Sigmoid colon (tissue), 7 donors: ENCODE measurements around the gene MED14. TPM values are rescaled to one million over a fixed set of nuclear protein-coding genes. Genes with fewer than 3 reads are reported as not detected.
A peak's percentile ranks its signal among the peaks of the same experiment; 100 is the strongest.
"Not testable (repeated sequence)": the region's sequence is repeated elsewhere in the genome, so short reads cannot be mapped to it uniquely, and the experiment has no call there.

Experiments
- DNase-seq: peaks from one replicate; pipeline ENCODE4 v3.0.0-alpha.2; 2019
- H3K27ac ChIP-seq, 4 donors: fragments of 200-600 bp; sonication (generic); one replicate each; pipeline ENCODE4 v1.5.1; 2016 to 2019; ENCODE audit warnings: mild to moderate bottlenecking in 1 of 4
- H3K27me3 ChIP-seq, 3 donors: fragments of 200-600 bp; sonication (generic); one replicate each; pipeline ENCODE4 v1.5.1; 2019; ENCODE audit warnings: mild to moderate bottlenecking in 1 of 3
- H3K36me3 ChIP-seq, 4 donors: fragments of 200-600 bp; sonication (generic); one replicate each; pipeline ENCODE4 v1.5.1; 2016 to 2019
- H3K4me1 ChIP-seq, 4 donors: fragments of 200-600 bp; sonication (generic); one replicate each; pipeline ENCODE4 v1.5.1; 2017 to 2019
- H3K4me3 ChIP-seq, 4 donors: fragments of 200-600 bp; sonication (generic); one replicate each; pipeline ENCODE4 v1.5.1; 2017 to 2019; ENCODE audit warnings: mild to moderate bottlenecking in 2 of 4, moderate library complexity in 1 of 4
- H3K9me3 ChIP-seq, 4 donors: fragments of 200-600 bp in 3 of 4; sonication (generic) in 3 of 4; one replicate each; pipeline versions ENCODE4 v1.5.1 to v1.6.1; 2013 to 2019
- CTCF ChIP-seq, 4 experiments: fragments of 450-650 bp in 3 of 4; fragments of 200-600 bp in 1 of 4; IDR thresholded peaks; one replicate each; pipeline ENCODE4 v1.5.1; 2016 to 2019; ENCODE audit warnings: antibody characterized with exemption in 4 of 4, mild to moderate bottlenecking in 3 of 4, moderate library complexity in 2 of 4
- EP300 ChIP-seq, 4 donors: sonication (generic); formaldehyde crosslinking; IDR thresholded peaks; one replicate each; pipeline ENCODE4 v1.6.1; 2017; ENCODE audit warnings: antibody characterized with exemption in 4 of 4
- POLR2A ChIP-seq, 2 donors: fragments of 450-650 bp; IDR thresholded peaks; one replicate each; pipeline ENCODE4 v1.6.1; 2016; ENCODE audit warnings: antibody characterized with exemption in 2 of 2, mild to moderate bottlenecking in 2 of 2, moderate library complexity in 2 of 2
- POLR2AphosphoS5 ChIP-seq, 4 donors: sonication (generic); formaldehyde crosslinking; IDR thresholded peaks; one replicate each; pipeline ENCODE4 v1.6.1; 2017; ENCODE audit warnings: antibody characterized with exemption in 4 of 4
- WGBS, 2 donors: extraction: QIAGEN DNeasy Blood & Tissue Kit; methylation state at CpG; one replicate each; pipeline ENCODE4 v1.1.7; 2013; 5-methylcytosine and 5-hydroxymethylcytosine counted together
- intact Hi-C: fragments of 100-400 bp; cut with DNase I; formaldehyde crosslinking; loops from one replicate; pipeline ENCODE4 v1.15.1; 2023
- polyA plus RNA-seq, 3 donors: library from polyadenylated mRNA; stranded (reverse); fragments of 200-250 nt; gene quantifications; one replicate each; pipeline ENCODE4 v1.2.3, GENCODE V29; 2013
- total RNA-seq, 4 donors: library from RNA; depleted of rRNA; stranded (reverse); fragments of >200 nt; gene quantifications; one replicate each; pipeline ENCODE4 v1.1.0, GENCODE V29; 2016
- donor health status: healthy with polysubstance abuse.
- donor health status: Bipolar disorder and iron deficiency.
- donor health status: healthy.

MED14 gene
- total and polyA plus RNA-seq, 7 donors = 8.4 to 51.6 (median 23.9) TPM

GRCh38 chrX:40748977-40749376 lies 13.6 kb upstream of the MED14 start:
- no peak for DNase-seq
- Histone ChIP-seq H3K4me3 (no peak overlapping the region), H3K9me3 (no peaks in the 10 kb centered on the region), H3K27ac (no peak overlapping the region), H3K36me3 (no peaks in the 10 kb centered on the region), H3K27me3 (no peaks in the 10 kb centered on the region), H3K4me1 (no peaks in the 10 kb centered on the region)
- TF ChIP-seq EP300 (IDR thresholded peaks at IDR 0.05) = no peak
- TF ChIP-seq POLR2A (IDR thresholded peaks at IDR 0.05) = no peak
- TF ChIP-seq POLR2AphosphoS5 (IDR thresholded peaks at IDR 0.05) = no peak
- no peak for TF ChIP-seq CTCF (IDR thresholded peaks at IDR 0.05)
- intact Hi-C loops = no loop called here
- WGBS, 2 donors = 50 to 74% methylated on average over 1 of the region's 1 CpG

- H3K27ac ChIP-seq = no peak overlapping the region
- H3K4me3 ChIP-seq = no peak overlapping the region
- H3K27me3 ChIP-seq = no peaks in the 10 kb centered on the region
- intact Hi-C loops = no loop called here
- DNase-seq = no peak
- H3K9me3 ChIP-seq = no peaks in the 10 kb centered on the region
- H3K36me3 ChIP-seq = no peaks in the 10 kb centered on the region
- 89 to 92% methylated on average over 6 of the region's 6 CpGs for WGBS, 2 donors
- no peak for TF ChIP-seq CTCF (IDR thresholded peaks at IDR 0.05)
- TF ChIP-seq POLR2AphosphoS5 (IDR thresholded peaks at IDR 0.05) = no peak
- TF ChIP-seq EP300 (IDR thresholded peaks at IDR 0.05) = no peak
- TF ChIP-seq POLR2A (IDR thresholded peaks at IDR 0.05) = no peak
- H3K4me1 ChIP-seq = no peaks in the 10 kb centered on the region
Measured at GRCh38 chrX:40746521-40746920, 11.2 kb upstream of the MED14 start.

GRCh38 chrX:40736170-40736505 lies 796 bp upstream of the MED14 start:
- WGBS, 2 donors = 0 to 1% methylated on average over 17 of the region's 17 CpGs
- TF ChIP-seq EP300 (IDR thresholded peaks at IDR 0.05) (no peak), CTCF (IDR thresholded peaks at IDR 0.05) (no peak), POLR2AphosphoS5 (IDR thresholded peaks at IDR 0.05) (no peak), POLR2A (IDR thresholded peaks at IDR 0.05) (no peak)
- DNase-seq = no peak
- Histone ChIP-seq H3K4me3 (peak overlapping the region; percentile 70 to 87 (median 78)), H3K27ac (peak overlapping the region; percentile 92 to 98 (median 94)), H3K27me3 (no peaks in the 10 kb centered on the region), H3K9me3 (no peaks in the 10 kb centered on the region), H3K4me1 (peaks cover 0 to 22% (median 18%) of the 10 kb centered on the region in 4 donors), H3K36me3 (no peaks in the 10 kb centered on the region)
- intact Hi-C loops = loop anchor here (5.0 to 10.0 kb wide), 3 partner anchors 56 to 349 kb away; partner anchors contain the start of genes CXorf38 and USP9X

GRCh38 chrX:40734971-40735324 lies 394 bp downstream of the MED14 start:
- peak; percentile 67 for DNase-seq
- no peaks in the 10 kb centered on the region for H3K36me3 ChIP-seq
- H3K27me3 ChIP-seq = no peaks in the 10 kb centered on the region
- peaks cover 0 to 28% (median 18%) of the 10 kb centered on the region in 4 donors for H3K4me1 ChIP-seq
- TF ChIP-seq POLR2A (IDR thresholded peaks at IDR 0.05) (no peak), POLR2AphosphoS5 (IDR thresholded peaks at IDR 0.05) (no peak), CTCF (IDR thresholded peaks at IDR 0.05) (no peak), EP300 (IDR thresholded peaks at IDR 0.05) (no peak)
- H3K4me3 ChIP-seq = peak overlapping the region; percentile 70 to 87 (median 78)
- 1% methylated on average over 20 of the region's 20 CpGs for WGBS, 2 donors
- peak overlapping the region; percentile 92 to 98 (median 94) for H3K27ac ChIP-seq
- intact Hi-C loops = loop anchor here (5.0 to 10.0 kb wide), 3 partner anchors 57 to 350 kb away; partner anchors contain the start of genes CXorf38 and USP9X
- H3K9me3 ChIP-seq = no peaks in the 10 kb centered on the region

- no peak for DNase-seq
- intact Hi-C loops = loop anchor here (10.0 kb wide), 1 partner anchor 351 kb away; the partner anchor contains the start of gene USP9X
- 9 to 32% methylated on average over 2 of the region's 2 CpGs for WGBS, 2 donors
Measured at GRCh38 chrX:40733706-40734105, 1.6 kb downstream of the MED14 start.

GRCh38 chrX:40732499-40732898 lies 2.8 kb downstream of the MED14 start:
- not testable (repeated sequence) for H3K27me3 ChIP-seq, H3K36me3 ChIP-seq, H3K9me3 ChIP-seq, DNase-seq, H3K27ac ChIP-seq, H3K4me3 ChIP-seq
- H3K4me1 ChIP-seq = peaks cover 0 to 36% (median 18%) of the 10 kb centered on the region in 4 donors
- intact Hi-C loops = loop anchor here (10.0 kb wide), 1 partner anchor 352 kb away; the partner anchor contains the start of gene USP9X
- 91 to 93% methylated on average over 5 of the region's 5 CpGs for WGBS, 2 donors

More at GRCh38 chrX:40733706-40734105, 1.6 kb downstream of the MED14 start:
- H3K27me3 ChIP-seq = no peaks in the 10 kb centered on the region
- H3K4me3 ChIP-seq = peak overlapping the region in 2 of 4 donors; percentile 77 to 87
- no peaks in the 10 kb centered on the region for H3K9me3 ChIP-seq
- TF ChIP-seq POLR2A (IDR thresholded peaks at IDR 0.05) = no peak
- no peak for TF ChIP-seq POLR2AphosphoS5 (IDR thresholded peaks at IDR 0.05)
- no peak for TF ChIP-seq CTCF (IDR thresholded peaks at IDR 0.05)
- no peak for TF ChIP-seq EP300 (IDR thresholded peaks at IDR 0.05)
- H3K27ac ChIP-seq = peak overlapping the region in 3 of 4 donors; percentile 2 to 98 (median 92)
- H3K36me3 ChIP-seq = no peaks in the 10 kb centered on the region
- H3K4me1 ChIP-seq = peaks cover 0 to 36% (median 18%) of the 10 kb centered on the region in 4 donors
